GM23338 (cell line): ENCODE results near the gene PPP6R1. TPM values are rescaled to one million over a fixed set of nuclear protein-coding genes. Genes with fewer than 3 reads are reported as not detected.

Experiments used
- ATAC-seq: fragments of 200-7000 bp; cut with Tn5 transposase; 3 replicates; pipeline ENCODE4 v1.9.1; 2020
- DNase-seq: peaks from one replicate; pipeline ENCODE4 v3.0.0-alpha.2; 2015; ENCODE audit warnings: low spot score
- H2AFZ ChIP-seq: fragments of 200-600 bp; sonication (generic); 2 replicates; pipeline ENCODE4 v1.8.0; 2016; ENCODE audit warnings: antibody characterized with exemption, mild to moderate bottlenecking, moderate library complexity
- H3F3A ChIP-seq: fragments of 200-600 bp; sonication (generic); replicated peaks from 2 replicates; pipeline ENCODE4 v1.8.0; 2017; ENCODE audit warnings: antibody characterized with exemption, mixed run types, low read depth
- H3K27ac ChIP-seq: fragments of 200-600 bp; sonication (generic); 2 replicates; pipeline ENCODE4 v1.6.1; 2016; ENCODE audit warnings: low read depth
- H3K27me3 ChIP-seq: fragments of 200-600 bp; sonication (generic); 2 replicates; pipeline ENCODE4 v1.8.0; 2016; ENCODE audit warnings: mild to moderate bottlenecking, mixed run types, moderate library complexity; ENCODE audit not compliant: insufficient read depth
- H3K36me3 ChIP-seq: fragments of 200-600 bp; sonication (generic); 2 replicates; pipeline ENCODE4 v1.8.0; 2016; ENCODE audit warnings: mild to moderate bottlenecking; ENCODE audit not compliant: insufficient read depth
- H3K4me1 ChIP-seq: fragments of 200-600 bp; sonication (generic); 2 replicates; pipeline ENCODE4 v1.8.0; 2016; ENCODE audit warnings: mild to moderate bottlenecking, moderate library complexity; ENCODE audit not compliant: insufficient read depth
- H3K4me2 ChIP-seq: fragments of 200-600 bp; sonication (generic); 2 replicates; pipeline ENCODE4 v1.7.1; 2017; ENCODE audit warnings: mixed run types
- H3K4me3 ChIP-seq: fragments of 200-600 bp; sonication (generic); 2 replicates; pipeline ENCODE4 v1.6.1; 2016; ENCODE audit warnings: mixed run types
- H3K79me2 ChIP-seq: fragments of 200-600 bp; sonication (generic); replicated peaks from 2 replicates; pipeline ENCODE4 v1.8.0; 2017; ENCODE audit warnings: mild to moderate bottlenecking; ENCODE audit not compliant: insufficient read depth
- H3K9me2 ChIP-seq: fragments of 200-600 bp; sonication (generic); 2 replicates; pipeline ENCODE4 v1.8.0; 2017; ENCODE audit not compliant: insufficient read depth
- H4K20me1 ChIP-seq: fragments of 200-600 bp; sonication (generic); replicated peaks from 2 replicates; pipeline ENCODE4 v1.8.0; 2017; ENCODE audit warnings: mild to moderate bottlenecking; ENCODE audit not compliant: insufficient read depth
- H3K27ac Mint-ChIP-seq: 2 replicates; pipeline ENCODE4 v1.8.0; 2020; ENCODE audit warnings: inconsistent platforms, mild to moderate bottlenecking, moderate library complexity, mixed read lengths
- H3K27me3 Mint-ChIP-seq: 3 replicates; pipeline ENCODE4 v1.8.0; 2022; ENCODE audit warnings: low read depth, mild to moderate bottlenecking, moderate library complexity, mixed read lengths, inconsistent platforms; ENCODE audit not compliant: insufficient read depth, poor library complexity
- H3K36me3 Mint-ChIP-seq: 3 replicates; pipeline ENCODE4 v1.8.0; 2021; ENCODE audit warnings: low read depth, mild to moderate bottlenecking, inconsistent platforms, moderate library complexity, mixed read lengths
- H3K4me1 Mint-ChIP-seq: 3 replicates; pipeline ENCODE4 v1.8.0; 2020; ENCODE audit warnings: mild to moderate bottlenecking, inconsistent platforms, mixed read lengths
- H3K4me3 Mint-ChIP-seq: 3 replicates; pipeline ENCODE4 v1.8.0; 2021; ENCODE audit warnings: moderate library complexity, mild to moderate bottlenecking, inconsistent platforms, mixed read lengths
- H3K9me3 Mint-ChIP-seq: 3 replicates; pipeline ENCODE4 v1.8.0; 2020; ENCODE audit warnings: moderate library complexity, mild to moderate bottlenecking, inconsistent platforms, mixed read lengths
- CTCF ChIP-seq, 2 experiments: fragments of 200-600 bp in 1 of 2; sonication (generic) in 1 of 2; conservative IDR thresholded peaks; 2 replicates each; pipeline versions ENCODE4 v1.5.1 to v1.6.1; 2016 to 2017; ENCODE audit warnings: antibody characterized with exemption in 2 of 2, low read depth in 2 of 2, mild to moderate bottlenecking in 2 of 2, moderate library complexity in 1 of 2
- EZH2 ChIP-seq: fragments of 200-600 bp; sonication (generic); IDR thresholded peaks from one replicate; pipeline ENCODE4 v1.8.0; 2017; ENCODE audit warnings: antibody characterized with exemption, mild to moderate bottlenecking, low read depth; ENCODE audit not compliant: unreplicated experiment
- EZH2phosphoT487 ChIP-seq: fragments of 200-600 bp; sonication (generic); IDR thresholded peaks from one replicate; pipeline ENCODE4 v1.8.1; 2018; ENCODE audit warnings: antibody characterized with exemption; ENCODE audit not compliant: unreplicated experiment
- JUNB ChIP-seq: IDR thresholded peaks from one replicate; pipeline ENCODE4 v1.6.1; 2016; ENCODE audit warnings: antibody characterized with exemption; ENCODE audit not compliant: unreplicated experiment
- POLR2AphosphoS5 ChIP-seq: IDR thresholded peaks from 2 replicates; pipeline ENCODE4 v1.6.1; 2016; ENCODE audit warnings: antibody characterized with exemption, low read depth
- STAT1 ChIP-seq: IDR thresholded peaks from one replicate; pipeline ENCODE4 v1.6.1; 2016; ENCODE audit warnings: antibody characterized with exemption; ENCODE audit not compliant: unreplicated experiment
- ZNF114 ChIP-seq: fragments of 250-450 bp; sonication (Bioruptor Pico); IDR thresholded peaks from 2 replicates; pipeline ENCODE4 v1.5.0; 2020; ENCODE audit warnings: mild to moderate bottlenecking, moderate library complexity
- ZNF331 ChIP-seq: fragments of 250-450 bp; sonication (Bioruptor Pico); IDR thresholded peaks from 2 replicates; pipeline ENCODE4 v1.5.0; 2020; ENCODE audit warnings: low read depth, mild to moderate bottlenecking, moderate library complexity
- polyA plus RNA-seq: library from polyadenylated mRNA; unstranded; fragments of >200 nt; fragmentation: Nextera tagmentation; extraction: Ambion mirVana; gene quantifications from 2 replicates; pipeline ENCODE4 v1.2.1, GENCODE V29; 2016
- total RNA-seq: library from RNA; depleted of rRNA; stranded (reverse); fragments of >200 nt; shearing (Covaris generic); gene quantifications from 2 replicates; pipeline ENCODE4 v1.2.3, GENCODE V29; 2014
- TF ChIP-seq, protein P1 (sequence below): fragments of 250-450 bp; sonication (Bioruptor Pico); IDR thresholded peaks from 2 replicates; pipeline ENCODE4 v1.5.0; 2020; ENCODE audit warnings: mild to moderate bottlenecking, moderate library complexity

The PPP6R1 gene
- total and polyA plus RNA-seq, 2 experiments from 2014 or later: 22.2 to 70.8 TPM

GRCh38 chr19:55228403-55229031 lies 30.3 kb downstream of the PPP6R1 start, which contains the start of gene TMEM86B:
TSS of gene TMEM86B (minus strand) at chr19:55228763. CDS start at chr19:55228741, 22 bp downstream.
- no peak for TF ChIP-seq CTCF (conservative IDR thresholded peaks at IDR 0.05; ENCODE audit: low read depth in 2 of 2)
- no peak for TF ChIP-seq ZNF331 (CRISPR knock-in tag)
- no peak for TF ChIP-seq POLR2AphosphoS5
- no peak for TF ChIP-seq EZH2phosphoT487
- TF ChIP-seq, protein P1, sequence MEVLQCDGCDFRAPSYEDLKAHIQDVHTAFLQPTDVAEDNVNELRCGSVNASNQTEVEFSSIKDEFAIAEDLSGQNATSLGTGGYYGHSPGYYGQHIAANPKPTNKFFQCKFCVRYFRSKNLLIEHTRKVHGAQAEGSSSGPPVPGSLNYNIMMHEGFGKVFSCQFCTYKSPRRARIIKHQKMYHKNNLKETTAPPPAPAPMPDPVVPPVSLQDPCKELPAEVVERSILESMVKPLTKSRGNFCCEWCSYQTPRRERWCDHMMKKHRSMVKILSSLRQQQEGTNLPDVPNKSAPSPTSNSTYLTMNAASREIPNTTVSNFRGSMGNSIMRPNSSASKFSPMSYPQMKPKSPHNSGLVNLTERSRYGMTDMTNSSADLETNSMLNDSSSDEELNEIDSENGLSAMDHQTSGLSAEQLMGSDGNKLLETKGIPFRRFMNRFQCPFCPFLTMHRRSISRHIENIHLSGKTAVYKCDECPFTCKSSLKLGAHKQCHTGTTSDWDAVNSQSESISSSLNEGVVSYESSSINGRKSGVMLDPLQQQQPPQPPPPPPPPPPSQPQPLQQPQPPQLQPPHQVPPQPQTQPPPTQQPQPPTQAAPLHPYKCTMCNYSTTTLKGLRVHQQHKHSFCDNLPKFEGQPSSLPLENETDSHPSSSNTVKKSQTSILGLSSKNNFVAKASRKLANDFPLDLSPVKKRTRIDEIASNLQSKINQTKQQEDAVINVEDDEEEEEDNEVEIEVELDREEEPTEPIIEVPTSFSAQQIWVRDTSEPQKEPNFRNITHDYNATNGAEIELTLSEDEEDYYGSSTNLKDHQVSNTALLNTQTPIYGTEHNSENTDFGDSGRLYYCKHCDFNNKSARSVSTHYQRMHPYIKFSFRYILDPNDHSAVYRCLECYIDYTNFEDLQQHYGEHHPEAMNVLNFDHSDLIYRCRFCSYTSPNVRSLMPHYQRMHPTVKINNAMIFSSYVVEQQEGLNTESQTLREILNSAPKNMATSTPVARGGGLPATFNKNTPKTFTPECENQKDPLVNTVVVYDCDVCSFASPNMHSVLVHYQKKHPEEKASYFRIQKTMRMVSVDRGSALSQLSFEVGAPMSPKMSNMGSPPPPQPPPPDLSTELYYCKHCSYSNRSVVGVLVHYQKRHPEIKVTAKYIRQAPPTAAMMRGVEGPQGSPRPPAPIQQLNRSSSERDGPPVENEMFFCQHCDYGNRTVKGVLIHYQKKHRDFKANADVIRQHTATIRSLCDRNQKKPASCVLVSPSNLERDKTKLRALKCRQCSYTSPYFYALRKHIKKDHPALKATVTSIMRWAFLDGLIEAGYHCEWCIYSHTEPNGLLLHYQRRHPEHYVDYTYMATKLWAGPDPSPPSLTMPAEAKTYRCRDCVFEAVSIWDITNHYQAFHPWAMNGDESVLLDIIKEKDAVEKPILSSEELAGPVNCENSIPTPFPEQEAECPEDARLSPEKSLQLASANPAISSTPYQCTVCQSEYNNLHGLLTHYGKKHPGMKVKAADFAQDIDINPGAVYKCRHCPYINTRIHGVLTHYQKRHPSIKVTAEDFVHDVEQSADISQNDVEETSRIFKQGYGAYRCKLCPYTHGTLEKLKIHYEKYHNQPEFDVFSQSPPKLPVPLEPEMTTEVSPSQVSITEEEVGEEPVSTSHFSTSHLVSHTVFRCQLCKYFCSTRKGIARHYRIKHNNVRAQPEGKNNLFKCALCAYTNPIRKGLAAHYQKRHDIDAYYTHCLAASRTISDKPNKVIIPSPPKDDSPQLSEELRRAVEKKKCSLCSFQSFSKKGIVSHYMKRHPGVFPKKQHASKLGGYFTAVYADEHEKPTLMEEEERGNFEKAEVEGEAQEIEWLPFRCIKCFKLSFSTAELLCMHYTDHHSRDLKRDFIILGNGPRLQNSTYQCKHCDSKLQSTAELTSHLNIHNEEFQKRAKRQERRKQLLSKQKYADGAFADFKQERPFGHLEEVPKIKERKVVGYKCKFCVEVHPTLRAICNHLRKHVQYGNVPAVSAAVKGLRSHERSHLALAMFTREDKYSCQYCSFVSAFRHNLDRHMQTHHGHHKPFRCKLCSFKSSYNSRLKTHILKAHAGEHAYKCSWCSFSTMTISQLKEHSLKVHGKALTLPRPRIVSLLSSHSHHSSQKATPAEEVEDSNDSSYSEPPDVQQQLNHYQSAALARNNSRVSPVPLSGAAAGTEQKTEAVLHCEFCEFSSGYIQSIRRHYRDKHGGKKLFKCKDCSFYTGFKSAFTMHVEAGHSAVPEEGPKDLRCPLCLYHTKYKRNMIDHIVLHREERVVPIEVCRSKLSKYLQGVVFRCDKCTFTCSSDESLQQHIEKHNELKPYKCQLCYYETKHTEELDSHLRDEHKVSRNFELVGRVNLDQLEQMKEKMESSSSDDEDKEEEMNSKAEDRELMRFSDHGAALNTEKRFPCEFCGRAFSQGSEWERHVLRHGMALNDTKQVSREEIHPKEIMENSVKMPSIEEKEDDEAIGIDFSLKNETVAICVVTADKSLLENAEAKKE (CRISPR knock-in tag): no peak
- TF ChIP-seq STAT1: no peak
- no peak for TF ChIP-seq JUNB
- TF ChIP-seq EZH2: no peak
- no peak for TF ChIP-seq ZNF114

More at GRCh38 chr19:55228403-55229031, 30.3 kb downstream of the PPP6R1 start, which contains the start of gene TMEM86B:
- H3K27ac ChIP-seq: no peak within 1 kb of the TSS
- no peak within 1 kb of the TSS for H2AFZ ChIP-seq
- H3K9me2 ChIP-seq: no peaks in the 10 kb centered on the region
- no peaks in the 10 kb centered on the region for H3F3A ChIP-seq
- no peaks in the 10 kb centered on the region for H3K79me2 ChIP-seq
- no peak within 1 kb of the TSS for H3K4me3 ChIP-seq
- Mint-ChIP-seq H3K27me3 (peaks cover 12% of the 10 kb centered on the region), H3K4me1 (peaks cover 4% of the 10 kb centered on the region; the same call in 2 of the 3 replicates), H3K27ac (no peak within 1 kb of the TSS), H3K36me3 (peaks cover 22% of the 10 kb centered on the region), H3K4me3 (no peak within 1 kb of the TSS; the same call in 2 of the 3 replicates), H3K9me3 (no peaks in the 10 kb centered on the region)
- peaks cover 3% of the 10 kb centered on the region; the same call in 1 of the 2 replicates for H4K20me1 ChIP-seq
- no peaks in the 10 kb centered on the region for H3K27me3 ChIP-seq
- no peaks in the 10 kb centered on the region; the same call in 1 of the 2 replicates for H3K36me3 ChIP-seq
- DNase-seq: no peak
- ATAC-seq: no peak
- no peaks in the 10 kb centered on the region for H3K4me1 ChIP-seq
- no peak within 1 kb of the TSS for H3K4me2 ChIP-seq
